ENCODE results near the gene CDHR1.

Gene CDHR1

GRCh38 chr10:84233940-84234339 lies 39.6 kb downstream of the CDHR1 start:
- DNase-seq (ENCODE audit: low spot score): no peak

GRCh38 chr10:84234479-84234878 lies 40.1 kb downstream of the CDHR1 start:
- no peak for DNase-seq (ENCODE audit: low spot score)

- DNase-seq (ENCODE audit: low spot score): no peak
Measured at GRCh38 chr10:84235096-84235495, 40.8 kb downstream of the CDHR1 start.

GRCh38 chr10:84236807-84237198 lies 42.5 kb downstream of the CDHR1 start:
- no peak for DNase-seq (ENCODE audit: low spot score)

- no peak for DNase-seq (ENCODE audit: low spot score)
Measured at GRCh38 chr10:84237199-84238051, 43.1 kb downstream of the CDHR1 start.

- DNase-seq (ENCODE audit: low spot score): no peak
Measured at GRCh38 chr10:84238909-84239308, 44.6 kb downstream of the CDHR1 start.

GRCh38 chr10:84241185-84241790 lies 47.0 kb downstream of the CDHR1 start, which contains the start of gene LRIT1:
TSS of gene LRIT1 (minus strand) at chr10:84241546. CDS start at chr10:84241439, 107 bp downstream.
- DNase-seq (ENCODE audit: low spot score): no peak

- no peak for DNase-seq (ENCODE audit: low spot score)
Measured at GRCh38 chr10:84243759-84244158, 49.4 kb downstream of the CDHR1 start.

GRCh38 chr10:84244651-84245270 lies 50.4 kb downstream of the CDHR1 start, which contains the start of gene RGR:
TSS of gene RGR (plus strand) at chr10:84245053. CDS start at chr10:84245091, 38 bp downstream.
- peak; percentile 99 for DNase-seq (ENCODE audit: low spot score)

GRCh38 chr10:84247496-84247895 lies 53.2 kb downstream of the CDHR1 start:
- DNase-seq (ENCODE audit: low spot score): no peak

- no peak for DNase-seq (ENCODE audit: low spot score)
Measured at GRCh38 chr10:84248794-84249193, 54.5 kb downstream of the CDHR1 start.

- no peak for DNase-seq (ENCODE audit: low spot score)
Measured at GRCh38 chr10:84254552-84255478, 60.5 kb downstream of the CDHR1 start.

- peak; percentile 38 for DNase-seq (ENCODE audit: low spot score)
Measured at GRCh38 chr10:84256510-84257342, 62.4 kb downstream of the CDHR1 start.

- no peak for DNase-seq (ENCODE audit: low spot score)
Measured at GRCh38 chr10:84257343-84258020, 63.1 kb downstream of the CDHR1 start.

GRCh38 chr10:84258034-84258695 lies 63.8 kb downstream of the CDHR1 start:
- DNase-seq (ENCODE audit: low spot score): no peak

GRCh38 chr10:84261236-84261915 lies 67.0 kb downstream of the CDHR1 start:
- no peak for DNase-seq (ENCODE audit: low spot score)

GRCh38 chr10:84262190-84262956 lies 68.0 kb downstream of the CDHR1 start:
- DNase-seq (ENCODE audit: low spot score): no peak

- no peak for DNase-seq (ENCODE audit: low spot score)
Measured at GRCh38 chr10:84263716-84264115, 69.4 kb downstream of the CDHR1 start.
